Fibroblast of lung (primary cell): Measurements from ENCODE around the gene MPPED2.

Source experiments
- EZH2 ChIP-seq: IDR thresholded peaks from 2 replicates; pipeline ENCODE4 v1.5.1; 2012; ENCODE audit warnings: low read length, control low read depth, mild to moderate bottlenecking; ENCODE audit errors: missing control alignments
- TF ChIP-seq, protein P1 (sequence below), 2 donors: IDR thresholded peaks in 1 of 2; conservative IDR thresholded peaks in 1 of 2; 1 replicate in 1 of 2; 2 replicates in 1 of 2; pipeline ENCODE4 v1.5.1; 2011 to 2012; ENCODE audit warnings: low read length in 2 of 2, control low read depth in 1 of 2, inconsistent platforms in 1 of 2, low read depth in 1 of 2, mild to moderate bottlenecking in 1 of 2

DNA sequence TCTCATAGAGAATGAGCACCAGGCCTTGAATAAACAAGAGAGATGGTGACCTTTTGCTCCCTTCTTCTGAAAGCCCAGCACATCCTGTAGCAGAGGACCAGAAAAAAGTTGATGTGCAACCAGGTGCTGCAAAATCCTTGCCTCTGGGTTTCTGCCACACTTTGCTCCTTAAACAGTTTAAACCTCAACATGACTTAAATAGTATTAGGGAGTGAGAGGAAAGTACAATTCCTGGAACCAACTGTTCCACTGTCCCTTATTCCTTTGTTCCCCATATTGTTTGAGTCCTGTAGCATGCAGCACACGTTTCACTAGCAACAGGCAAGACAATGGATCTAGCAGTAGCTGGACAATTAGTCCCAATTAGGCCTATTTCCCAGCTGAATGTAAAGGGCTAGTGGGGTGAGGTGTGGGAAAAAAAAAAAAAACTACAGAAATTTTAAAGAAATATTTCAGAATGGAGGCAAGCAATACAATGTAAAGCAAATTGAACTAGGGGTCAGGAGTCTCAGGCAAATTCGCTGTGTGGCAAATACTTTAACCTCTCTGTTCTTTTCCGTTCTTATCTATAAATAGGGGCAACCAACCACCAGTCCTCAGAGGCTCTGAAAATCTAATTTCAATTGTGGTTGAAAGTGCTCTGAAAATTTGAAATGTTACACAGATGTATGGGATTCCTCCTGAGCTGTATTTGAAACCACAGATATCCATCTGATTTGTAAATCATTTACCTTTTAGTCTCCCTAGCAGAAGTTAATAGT lies 6.6 kb downstream of the MPPED2 start:
- TF ChIP-seq EZH2 = no peak
- TF ChIP-seq, protein P1, sequence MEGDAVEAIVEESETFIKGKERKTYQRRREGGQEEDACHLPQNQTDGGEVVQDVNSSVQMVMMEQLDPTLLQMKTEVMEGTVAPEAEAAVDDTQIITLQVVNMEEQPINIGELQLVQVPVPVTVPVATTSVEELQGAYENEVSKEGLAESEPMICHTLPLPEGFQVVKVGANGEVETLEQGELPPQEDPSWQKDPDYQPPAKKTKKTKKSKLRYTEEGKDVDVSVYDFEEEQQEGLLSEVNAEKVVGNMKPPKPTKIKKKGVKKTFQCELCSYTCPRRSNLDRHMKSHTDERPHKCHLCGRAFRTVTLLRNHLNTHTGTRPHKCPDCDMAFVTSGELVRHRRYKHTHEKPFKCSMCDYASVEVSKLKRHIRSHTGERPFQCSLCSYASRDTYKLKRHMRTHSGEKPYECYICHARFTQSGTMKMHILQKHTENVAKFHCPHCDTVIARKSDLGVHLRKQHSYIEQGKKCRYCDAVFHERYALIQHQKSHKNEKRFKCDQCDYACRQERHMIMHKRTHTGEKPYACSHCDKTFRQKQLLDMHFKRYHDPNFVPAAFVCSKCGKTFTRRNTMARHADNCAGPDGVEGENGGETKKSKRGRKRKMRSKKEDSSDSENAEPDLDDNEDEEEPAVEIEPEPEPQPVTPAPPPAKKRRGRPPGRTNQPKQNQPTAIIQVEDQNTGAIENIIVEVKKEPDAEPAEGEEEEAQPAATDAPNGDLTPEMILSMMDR (conservative IDR thresholded peaks at IDR 0.05 in 1 of 2, IDR thresholded peaks at IDR 0.05 in 1 of 2; ENCODE audit: low read depth in 1 of 2, low read length in 2 of 2) = no peak
